Posterior cingulate gyrus (tissue), 11 donors: Measurements from ENCODE around the gene KHSRP.
"Not testable (repeated sequence)": the region's sequence is repeated elsewhere in the genome, so short reads cannot be mapped to it uniquely, and the experiment has no call there.

Experiments used
- DNase-seq, 10 donors: peaks; one replicate each; pipeline versions ENCODE4 v3.0.0 to v3.0.0-alpha.2; 2020 to 2021; ENCODE audit warnings: mixed read lengths in 3 of 10
- intact Hi-C: fragments of 100-400 bp; cut with DNase I; formaldehyde crosslinking; loops from one replicate; pipeline ENCODE4 v1.15.1; 2023

The KHSRP gene

DNA sequence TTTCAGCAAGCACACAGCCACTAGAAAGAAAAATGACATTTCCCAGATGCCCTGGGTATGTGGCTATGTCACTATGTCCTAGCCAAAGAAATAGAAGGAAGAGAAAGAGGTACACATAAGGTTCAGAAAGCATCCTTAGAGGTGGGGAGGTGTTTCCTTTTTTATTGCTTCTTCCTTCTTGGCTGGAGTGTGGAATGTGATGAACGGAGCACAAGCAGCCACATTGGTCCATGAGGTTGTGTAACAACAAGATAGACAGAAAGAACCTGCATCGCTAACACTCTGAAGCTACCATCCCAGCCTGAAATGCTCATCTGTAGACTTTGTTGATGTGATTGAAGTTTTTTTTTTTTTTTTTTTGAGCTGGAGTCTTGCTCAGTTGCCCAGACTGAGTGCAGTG is 28.3 kb upstream of the KHSRP start:
- intact Hi-C loops, result no loop called here
- DNase-seq, result no peak

DNA sequence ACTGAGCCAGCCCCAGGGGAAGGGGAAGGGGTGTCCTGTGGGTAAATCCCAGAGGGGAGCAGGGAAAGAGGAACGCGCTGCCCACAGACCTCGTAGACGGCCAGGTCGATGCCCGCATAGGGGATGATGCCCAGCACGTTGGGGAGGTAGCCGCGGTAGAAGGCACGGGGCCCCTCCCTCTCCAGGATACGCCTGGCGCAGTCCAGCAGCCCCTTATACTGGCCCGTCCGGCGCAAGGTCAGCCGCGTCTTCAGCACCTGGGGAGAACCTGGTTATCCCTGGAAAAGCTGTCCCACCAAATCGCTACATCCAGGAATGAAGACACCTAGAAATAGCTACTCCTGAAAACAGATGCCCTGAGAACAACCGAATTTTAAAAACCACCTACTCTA is 27.6 kb upstream of the KHSRP start:
- intact Hi-C loops, result no loop called here
- DNase-seq, result no peak

DNA sequence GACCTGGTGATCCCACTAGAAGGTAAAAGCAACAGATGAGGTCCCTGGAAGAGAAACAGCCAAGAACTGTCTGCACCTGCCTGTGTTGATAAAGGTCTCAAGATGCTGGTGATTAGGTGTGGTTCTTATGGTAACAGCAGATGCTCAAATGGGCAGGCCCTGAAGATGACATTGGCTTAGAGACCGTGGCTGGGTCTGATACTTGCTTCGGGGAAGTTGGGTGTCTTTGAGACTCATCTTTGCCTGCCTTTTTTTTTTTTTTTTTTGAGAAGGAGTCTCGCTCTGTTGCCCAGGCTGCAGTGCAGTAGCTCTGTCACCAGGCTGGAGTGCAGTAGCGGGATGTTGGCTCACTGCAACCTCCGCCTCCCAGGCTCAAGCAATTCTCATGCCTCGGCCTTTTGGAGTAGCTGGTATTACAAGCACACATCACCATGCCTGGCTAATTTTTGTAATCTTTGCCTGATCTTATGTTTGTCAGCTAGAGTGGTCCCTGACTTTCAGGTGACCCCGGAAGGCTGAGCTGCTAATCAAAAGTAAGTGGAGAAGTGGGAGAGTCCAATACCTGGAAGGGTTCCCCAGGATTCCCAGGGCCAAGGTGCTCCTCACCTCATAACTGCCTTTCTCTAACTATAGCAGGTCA is 27.1 kb upstream of the KHSRP start:
- intact Hi-C loops, result no loop called here
- no peak for DNase-seq

DNA sequence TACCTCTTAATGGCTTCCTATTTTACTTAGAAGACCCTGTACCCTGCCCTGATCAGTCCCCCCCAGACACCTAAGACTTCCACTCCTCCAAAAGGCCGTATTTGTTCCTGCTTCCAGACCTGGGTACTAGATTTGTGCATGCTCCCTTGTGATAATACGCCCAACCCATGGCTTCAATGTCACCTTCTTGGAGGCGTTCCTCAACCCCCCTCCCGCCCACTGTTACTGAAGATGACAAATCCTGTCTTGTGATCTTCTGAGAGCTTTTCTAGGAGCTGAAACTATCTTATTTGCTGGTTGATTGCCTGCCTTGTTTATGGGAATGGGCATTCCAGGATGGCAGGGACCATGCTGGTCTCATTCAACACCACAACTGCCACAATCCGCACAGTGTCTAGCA is 25.6 kb upstream of the KHSRP start:
- intact Hi-C loops, result no loop called here

DNA sequence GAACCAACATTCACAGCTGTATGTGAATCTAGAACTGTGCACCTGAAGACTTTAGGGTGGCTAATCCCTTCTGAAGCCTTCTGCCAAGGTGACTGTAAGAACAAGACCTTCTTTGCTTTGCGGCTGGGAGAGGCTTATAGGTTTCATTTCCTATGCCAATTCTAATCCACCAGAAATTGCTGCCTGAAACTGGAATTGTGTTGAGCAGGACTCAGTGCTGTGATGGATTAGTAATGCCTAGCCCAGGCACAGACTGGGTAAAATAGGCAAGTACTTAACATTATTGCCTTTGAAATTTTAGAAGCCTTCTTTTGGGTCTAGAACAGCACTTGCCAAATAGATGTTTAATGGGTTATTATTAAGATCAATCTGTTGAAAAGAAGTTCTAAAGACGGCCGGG is 23.4 kb upstream of the KHSRP start:
- DNase-seq, result no peak
- intact Hi-C loops, result no loop called here

More for the DNA sequence above, 25.6 kb upstream of the KHSRP start:
- DNase-seq, result no peak

DNA sequence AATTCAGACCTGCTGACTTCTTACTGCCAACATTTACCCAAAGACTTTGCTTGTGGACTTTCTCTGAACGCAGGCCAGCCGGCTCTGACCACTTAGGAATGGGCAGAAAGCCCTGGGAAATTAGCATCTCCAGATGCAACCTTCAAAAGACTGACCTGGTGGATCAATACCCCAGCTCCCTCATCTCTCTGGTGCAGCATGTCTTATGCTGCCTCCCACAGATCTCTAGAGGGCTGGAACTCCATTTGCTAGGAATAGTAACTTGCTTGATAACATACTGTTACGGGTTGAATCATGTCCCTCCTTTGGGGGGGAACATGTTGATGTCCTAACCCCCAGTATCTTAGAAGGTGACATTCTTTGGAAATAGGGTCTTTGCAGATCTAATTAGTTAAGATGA is 21.8 kb upstream of the KHSRP start:
- intact Hi-C loops, result no loop called here
- DNase-seq, result no peak

DNA sequence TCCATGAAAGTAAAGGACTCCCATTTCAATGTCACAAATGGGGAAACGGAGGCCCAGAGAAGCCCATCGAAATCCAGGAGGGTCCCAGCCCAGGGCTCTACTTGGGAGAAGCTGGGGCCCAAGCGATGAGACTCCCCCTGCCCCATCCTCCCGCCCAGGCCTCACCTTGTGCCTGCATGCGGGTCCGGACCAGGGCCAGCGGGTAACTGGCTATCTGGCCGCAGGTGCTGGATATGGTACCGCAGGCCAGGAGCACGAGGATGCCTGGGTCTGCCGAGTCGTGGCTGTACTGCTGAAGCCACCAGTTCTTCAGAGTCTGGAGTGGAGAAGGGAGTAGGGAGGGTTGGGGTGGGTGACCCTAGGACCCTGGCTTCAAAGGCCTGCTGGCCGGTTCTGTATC is 19.4 kb upstream of the KHSRP start:
- DNase-seq, result no peak
- intact Hi-C loops, result no loop called here

DNA sequence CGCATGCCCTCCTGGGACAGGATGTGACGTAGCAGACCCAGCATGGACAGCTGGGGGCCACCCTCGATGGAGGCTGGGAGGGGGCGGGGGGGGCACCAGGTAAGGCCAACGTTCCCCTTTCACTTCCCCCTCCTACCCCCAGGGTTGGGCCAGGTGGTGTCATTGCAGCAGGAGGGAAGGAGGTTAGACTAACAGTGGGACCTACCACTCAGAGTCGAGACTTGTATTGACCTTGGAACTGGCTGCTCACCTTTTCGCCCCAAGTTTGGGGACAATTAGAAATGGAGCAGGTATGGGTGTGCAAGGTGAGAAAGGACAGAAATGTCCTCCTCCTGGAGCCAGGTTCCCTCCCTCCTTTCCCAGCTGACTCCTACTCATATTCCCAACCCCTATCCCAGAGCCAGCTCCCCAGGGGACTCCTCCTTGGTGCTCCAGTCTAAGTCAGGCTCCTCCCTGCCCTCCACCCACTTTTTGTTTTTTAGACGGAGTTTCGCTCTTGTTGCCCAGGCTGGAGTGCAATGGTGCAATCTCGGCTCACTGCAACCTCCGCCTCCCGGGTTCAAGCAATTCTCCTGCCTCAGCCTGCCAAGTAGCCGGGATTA is 17.6 kb upstream of the KHSRP start:
- no peak for DNase-seq
- intact Hi-C loops, result no loop called here

DNA sequence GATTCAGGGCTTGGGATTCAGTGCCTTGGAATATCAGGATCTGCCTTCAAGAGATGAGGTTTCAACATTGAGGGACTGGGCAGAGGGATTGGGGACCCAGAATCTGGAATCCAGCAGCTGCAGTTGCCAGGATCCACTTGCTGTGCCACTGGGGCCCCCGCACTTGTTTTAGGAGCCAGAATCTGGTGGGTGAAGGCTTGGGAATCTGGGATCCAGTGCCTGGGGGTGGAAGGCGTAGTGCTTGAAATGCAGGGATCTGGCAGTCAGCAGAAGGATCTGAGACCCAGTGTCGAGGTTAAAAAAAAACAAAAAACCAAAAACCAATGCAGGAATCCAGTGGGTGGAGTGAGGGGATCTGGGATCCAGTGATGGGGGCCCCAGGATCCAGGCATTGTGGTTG is 16.3 kb upstream of the KHSRP start:
- no peak for DNase-seq
- intact Hi-C loops, result no loop called here

DNA sequence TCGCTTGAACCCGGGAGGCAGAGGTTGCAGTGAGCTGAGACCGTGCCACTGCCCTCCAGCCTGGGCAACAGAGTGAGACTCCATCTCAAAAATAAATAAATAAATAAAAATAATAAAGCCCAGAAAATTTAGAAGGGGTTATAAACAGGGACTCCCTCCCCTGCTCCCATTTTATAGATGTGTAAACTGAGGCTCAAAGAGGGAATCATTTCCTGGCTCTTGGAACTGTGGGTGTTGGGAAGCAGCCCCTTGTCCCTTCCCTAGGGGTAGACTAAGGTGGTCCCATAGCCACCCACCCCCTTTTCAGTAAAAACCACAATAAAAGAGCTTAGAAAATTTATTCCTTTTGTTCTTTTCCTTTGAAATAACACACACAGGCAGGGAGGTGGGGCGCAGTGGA is 15.1 kb upstream of the KHSRP start:
- intact Hi-C loops, result no loop called here

DNA sequence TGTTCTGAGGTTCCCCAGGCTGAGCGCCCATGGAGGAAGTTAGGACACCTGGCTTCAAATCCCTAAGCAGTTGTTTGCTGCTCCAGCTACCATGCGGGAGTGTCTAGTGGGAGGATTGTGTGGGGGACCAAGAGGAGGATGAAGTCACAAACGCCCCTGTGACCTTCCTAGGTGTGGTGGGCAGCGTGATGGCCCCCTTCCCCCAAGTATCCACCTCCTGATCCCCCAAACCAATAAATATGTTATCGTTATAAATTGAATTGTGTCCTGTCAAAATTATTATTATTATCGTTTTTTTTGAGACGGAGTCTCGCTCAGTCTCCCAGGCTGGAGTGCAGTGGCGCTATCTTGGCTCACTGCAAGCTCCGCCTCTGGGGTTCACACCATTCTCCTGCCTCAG is 9.1 kb upstream of the KHSRP start, which contains the start of gene SLC25A41:
Gene SLC25A41 (minus strand): TSS at position 101 of the 400 bp plus-strand sequence. CDS start 70 bp downstream, at position 31.
- DNase-seq, result no peak
- intact Hi-C loops, result no loop called here

More for the DNA sequence above, 15.1 kb upstream of the KHSRP start:
- DNase-seq, result no peak

DNA sequence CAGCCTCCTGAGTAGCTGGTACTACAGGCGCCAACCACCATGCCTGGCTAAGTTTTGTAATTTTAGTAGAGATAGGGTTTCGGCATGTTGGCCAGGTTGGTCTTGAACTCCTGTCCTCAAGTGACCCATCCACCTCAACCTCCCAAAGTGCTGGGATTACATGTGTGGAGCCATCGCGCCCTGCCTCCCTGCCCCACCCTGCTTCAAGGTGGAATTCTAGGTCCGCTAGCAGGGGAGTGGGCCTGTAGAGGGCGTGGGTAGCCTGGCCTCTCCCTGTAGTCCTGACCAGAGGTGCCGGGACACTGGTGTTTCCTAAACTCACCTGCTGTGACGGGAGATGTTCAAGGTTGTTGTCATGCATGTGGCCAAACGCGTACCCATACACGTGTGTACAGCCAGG is 8.6 kb upstream of the KHSRP start:
- DNase-seq, result no peak
- intact Hi-C loops, result no loop called here

DNA sequence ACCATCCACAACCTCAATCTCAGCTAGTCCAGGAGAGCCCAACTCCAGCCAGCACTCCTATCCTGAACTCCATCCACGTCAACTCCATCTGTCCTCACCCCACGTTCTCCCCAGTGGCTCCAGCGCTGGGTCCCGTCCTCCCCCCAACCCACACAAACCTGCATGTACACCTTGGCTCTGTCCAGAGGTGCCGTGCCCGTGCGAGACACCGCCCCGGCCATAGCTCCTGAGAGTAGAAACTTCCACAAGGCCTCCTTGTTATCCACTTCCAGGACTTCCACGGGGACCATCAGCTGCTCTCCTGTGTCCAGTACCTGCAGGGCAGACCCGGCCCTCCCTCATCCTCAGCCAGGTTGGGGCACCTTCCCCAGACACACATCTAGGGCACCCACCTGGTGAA is 7.3 kb upstream of the KHSRP start:
- intact Hi-C loops, result no loop called here

DNA sequence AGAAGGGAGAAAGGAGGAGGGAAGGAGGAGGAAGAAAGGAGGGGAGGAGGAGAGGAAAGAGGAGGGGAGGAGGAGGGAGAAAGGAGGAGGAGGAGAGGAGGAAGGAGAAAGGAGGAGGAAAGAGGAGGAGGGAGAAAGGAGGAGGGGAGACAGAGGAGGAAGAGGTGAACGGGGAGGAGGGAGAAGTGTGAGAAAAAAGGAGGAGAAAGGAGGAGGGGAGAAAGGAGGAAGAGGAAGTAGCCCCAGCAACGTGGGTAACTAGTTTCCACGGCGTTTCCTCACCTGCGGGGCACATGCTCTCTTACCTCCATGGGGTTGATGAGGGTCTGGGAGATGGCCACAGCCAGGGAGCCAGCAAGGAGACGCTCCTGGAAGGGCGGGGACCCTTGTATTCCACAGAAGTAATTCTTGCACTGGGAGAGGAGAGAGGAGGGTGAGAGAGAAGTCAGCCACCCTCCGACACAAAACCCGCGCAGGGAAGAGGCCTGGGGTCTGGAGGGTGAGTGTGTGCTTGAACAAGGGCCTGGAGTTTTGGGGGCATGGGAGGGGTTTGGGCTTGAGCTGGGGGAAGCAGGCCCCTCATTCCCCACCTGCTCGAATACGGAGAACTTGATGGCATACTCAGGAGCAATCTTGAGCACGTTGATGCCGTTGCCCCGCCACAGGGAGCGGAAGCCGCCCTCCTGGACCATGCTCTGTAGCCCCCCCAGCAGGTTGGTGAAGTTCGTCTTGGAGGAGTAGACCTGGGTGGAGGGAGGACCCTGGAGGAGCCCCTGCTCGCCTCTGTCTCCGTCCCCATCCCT is 5.0 kb upstream of the KHSRP start:
- intact Hi-C loops, result no loop called here

More for the DNA sequence above, 7.3 kb upstream of the KHSRP start:
- DNase-seq, result peak in 1 of 10 donors; percentile 16

DNA sequence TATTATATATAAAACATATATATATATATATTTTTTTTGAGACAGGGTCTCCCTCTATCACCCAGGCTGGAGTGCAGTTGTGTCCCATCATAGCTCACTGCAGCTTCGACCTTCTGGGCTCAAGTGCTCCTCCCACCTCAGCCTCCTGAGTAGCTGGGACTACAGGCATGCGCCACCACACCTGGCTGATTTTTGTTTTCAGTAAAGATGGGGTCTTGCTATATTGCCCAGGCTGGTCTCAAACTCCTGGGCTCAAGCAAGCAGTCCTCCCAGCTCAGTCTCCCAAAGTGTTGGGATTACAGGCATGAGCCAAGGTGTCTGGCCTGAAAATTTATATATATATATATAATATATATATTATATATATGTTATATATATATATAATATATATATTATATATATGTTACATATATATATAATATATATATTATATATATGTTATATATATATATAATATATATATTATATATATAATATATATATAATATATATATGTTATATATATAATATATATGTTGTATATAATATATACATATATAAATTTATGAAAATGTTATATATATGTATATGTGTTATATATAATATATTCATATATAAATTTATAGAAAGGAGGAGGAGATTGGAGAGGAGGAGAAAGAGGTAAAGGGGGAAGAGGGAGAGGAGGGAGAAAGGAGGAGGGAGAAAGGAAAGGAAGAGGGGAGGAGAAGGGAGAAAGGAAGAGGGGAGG is 4.2 kb upstream of the KHSRP start:
- intact Hi-C loops, result not testable (repeated sequence)
- DNase-seq, result peak in 1 of 10 donors; percentile 10

More for the DNA sequence above, 5.0 kb upstream of the KHSRP start:
- DNase-seq, result peak in 1 of 10 donors; percentile 40

DNA sequence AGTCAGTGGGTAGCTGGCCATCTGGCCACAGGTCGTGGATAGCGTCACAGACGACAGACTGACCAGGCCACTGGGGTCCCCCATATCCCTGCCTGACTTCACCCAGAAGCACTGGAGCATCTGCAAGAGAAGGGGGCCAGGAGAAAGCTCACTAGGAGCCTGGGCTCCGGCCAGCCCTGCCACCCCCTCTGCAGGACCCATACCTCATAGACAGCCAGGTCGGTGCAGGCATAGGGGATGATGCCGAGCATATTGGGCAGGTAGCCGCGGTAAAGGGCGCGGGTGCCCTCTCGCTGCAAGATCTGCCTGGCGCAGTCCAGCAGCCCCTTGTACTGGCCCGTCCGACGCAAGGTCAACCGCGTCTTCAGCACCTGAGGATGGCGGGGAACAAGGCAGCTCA is 2.5 kb upstream of the KHSRP start:
- DNase-seq, result peak in 1 of 10 donors; percentile 61
- intact Hi-C loops, result no loop called here

DNA sequence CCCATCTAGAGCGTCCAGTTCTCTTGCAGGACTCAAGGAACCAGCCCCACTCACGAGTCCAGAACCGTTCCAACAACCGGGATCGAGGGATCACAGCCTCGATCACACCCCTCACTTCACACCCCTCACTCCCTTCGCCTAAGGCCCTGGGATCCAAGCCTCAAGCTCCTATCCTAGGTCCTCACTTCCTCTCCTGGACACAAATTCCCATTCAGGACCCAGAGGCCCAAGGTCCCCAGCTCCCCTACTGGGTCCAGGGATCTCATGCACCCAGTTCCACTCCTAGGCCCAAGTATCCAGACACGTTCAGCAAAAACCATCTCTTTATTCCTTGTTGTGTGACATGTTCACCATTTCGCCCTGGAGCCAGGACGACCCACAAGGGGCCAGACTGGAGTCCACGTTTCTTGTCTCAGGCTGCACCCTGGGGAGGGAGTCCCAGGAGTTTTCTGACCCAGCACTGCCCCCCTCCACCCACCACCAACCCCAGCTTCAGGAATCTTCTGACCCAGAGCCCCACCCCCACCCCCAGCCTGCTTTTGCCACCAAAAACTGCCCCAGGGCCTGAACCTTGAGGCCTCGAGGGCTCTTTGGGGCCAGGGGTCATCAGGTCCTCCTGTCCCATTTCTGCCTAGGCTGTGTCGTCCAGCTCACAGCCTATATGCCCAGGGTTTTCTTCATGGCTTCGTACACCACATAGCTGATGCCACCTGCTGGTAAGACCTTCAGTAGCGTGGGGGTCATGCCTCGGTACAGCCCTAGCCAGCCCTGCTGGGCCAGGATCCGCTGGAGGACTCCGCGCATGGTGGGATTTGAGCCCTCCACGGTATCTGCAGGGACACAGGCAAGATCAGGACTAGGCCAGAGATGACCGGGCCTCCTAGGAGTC is 1.4 kb upstream of the KHSRP start:
- peak in 1 of 10 donors; percentile 58 for DNase-seq
- intact Hi-C loops, result loop anchor here (2.0 kb wide), 1 partner anchor 33 kb away; the partner anchor contains the start of gene GTF2F1

DNA sequence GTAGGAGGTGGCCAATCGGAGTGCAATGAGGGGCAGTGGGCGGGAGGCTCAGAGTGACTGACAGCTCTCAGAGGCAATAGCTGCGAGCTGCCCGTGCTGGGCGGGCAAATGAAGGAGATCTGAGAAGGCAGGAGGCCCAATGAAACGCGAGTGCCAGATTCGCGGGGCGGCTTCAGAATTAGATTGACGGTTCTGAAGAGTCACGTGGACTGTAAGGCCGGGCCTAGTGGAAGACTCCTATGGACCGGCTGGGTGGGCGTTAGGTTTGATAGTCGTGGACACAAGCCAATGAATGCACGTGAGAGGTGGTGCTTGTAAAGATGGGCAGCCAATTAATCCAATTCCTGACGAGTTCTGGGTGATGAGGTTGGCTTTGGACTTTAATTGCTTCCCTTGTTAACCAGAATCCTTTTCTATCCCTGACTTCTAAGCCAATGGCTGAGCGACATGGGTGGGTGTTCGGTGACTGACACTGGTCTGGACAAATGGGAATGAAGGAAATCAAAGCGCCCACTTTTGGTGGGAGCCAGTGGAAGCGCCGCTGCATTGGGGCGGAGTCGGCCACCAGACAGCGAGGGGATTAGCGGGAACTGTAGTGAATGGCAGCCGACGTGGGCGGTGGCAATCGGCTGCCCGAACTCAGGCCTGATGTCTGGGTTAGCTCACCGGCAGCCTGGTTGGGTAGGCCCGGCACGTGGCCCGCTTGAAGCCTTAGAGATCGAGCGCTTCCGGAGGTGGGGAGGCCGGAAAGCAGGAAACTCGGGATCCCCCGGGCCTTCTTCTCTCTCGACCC is 524 bp upstream of the KHSRP start:
- peak; percentile 90 to 100 (median 99) for DNase-seq
- intact Hi-C loops, result loop anchor here (2.0 kb wide), 1 partner anchor 32 kb away; the partner anchor contains the start of gene GTF2F1
